Liver (tissue), 9 donors: ENCODE measurements around the gene GNG4. TPM values are rescaled to one million over a fixed set of nuclear protein-coding genes. Genes with fewer than 3 reads are reported as not detected.

Experiments
- DNase-seq: peaks from one replicate; pipeline ENCODE4 v3.0.0-alpha.2; 2017; ENCODE audit warnings: low spot score
- H3K27ac ChIP-seq, 2 donors: one replicate each; pipeline ENCODE4 v1.7.0; 2013; ENCODE audit warnings: inconsistent platforms in 2 of 2, low read length in 2 of 2, control low read depth in 1 of 2, low read depth in 1 of 2, mild to moderate bottlenecking in 1 of 2
- H3K27me3 ChIP-seq, 4 donors: one replicate each; pipeline versions ENCODE4 v1.6.1 to v1.7.0; 2013; ENCODE audit warnings: low read length in 3 of 4, inconsistent platforms in 1 of 4, mild to moderate bottlenecking in 1 of 4, moderate library complexity in 1 of 4; ENCODE audit not compliant: control insufficient read depth in 4 of 4, insufficient read depth in 4 of 4
- H3K36me3 ChIP-seq, 4 donors: one replicate each; pipeline versions ENCODE4 v1.6.1 to v1.7.0; 2013; ENCODE audit warnings: low read length in 3 of 4, mild to moderate bottlenecking in 3 of 4, low read depth in 1 of 4, moderate library complexity in 1 of 4; ENCODE audit not compliant: control insufficient read depth in 4 of 4, insufficient read depth in 3 of 4
- H3K4me1 ChIP-seq, 4 donors: one replicate each; pipeline versions ENCODE4 v1.6.1 to v1.7.0; 2013; ENCODE audit warnings: low read length in 3 of 4, mild to moderate bottlenecking in 3 of 4, moderate library complexity in 1 of 4; ENCODE audit not compliant: control insufficient read depth in 4 of 4, insufficient read depth in 4 of 4
- H3K4me3 ChIP-seq, 3 donors: one replicate each; pipeline versions ENCODE4 v1.6.1 to v1.7.0; 2013; ENCODE audit warnings: low read length in 3 of 3, control low read depth in 1 of 3, low read depth in 1 of 3, mild to moderate bottlenecking in 1 of 3
- H3K9ac ChIP-seq, 2 donors: one replicate each; pipeline ENCODE4 v1.7.0; 2013; ENCODE audit warnings: low read length in 2 of 2, mild to moderate bottlenecking in 2 of 2, moderate library complexity in 2 of 2, control low read depth in 1 of 2, low read depth in 1 of 2
- H3K9me3 ChIP-seq, 4 donors: one replicate each; pipeline versions ENCODE4 v1.6.1 to v1.7.0; 2013; ENCODE audit warnings: low read length in 3 of 4; ENCODE audit not compliant: control insufficient read depth in 4 of 4
- ATF3 ChIP-seq: IDR thresholded peaks from 2 replicates; pipeline ENCODE4 v1.6.1; 2016; ENCODE audit warnings: antibody characterized with exemption
- CTCF ChIP-seq: fragments of 150-350 bp; IDR thresholded peaks from 2 replicates; pipeline ENCODE4 v1.5.1; 2017; ENCODE audit warnings: improper control_type of control experiment, low read depth, low read length; ENCODE audit not compliant: missing input control
- FOXA1 ChIP-seq: IDR thresholded peaks from 2 replicates; pipeline ENCODE4 v1.6.1; 2016; ENCODE audit warnings: antibody characterized with exemption
- GABPA ChIP-seq, 2 donors: IDR thresholded peaks in 1 of 2; conservative IDR thresholded peaks in 1 of 2; 2 replicates each; pipeline ENCODE4 v1.6.1; 2016; ENCODE audit warnings: antibody characterized with exemption in 2 of 2, mild to moderate bottlenecking in 1 of 2, moderate library complexity in 1 of 2
- HNF4A ChIP-seq, 2 donors: conservative IDR thresholded peaks; 2 replicates each; pipeline ENCODE4 v1.6.1; 2016; ENCODE audit warnings: antibody characterized with exemption in 2 of 2, mild to moderate bottlenecking in 2 of 2
- RAD21 ChIP-seq, 2 donors: IDR thresholded peaks; 2 replicates each; pipeline ENCODE4 v1.6.1; 2016; ENCODE audit warnings: antibody characterized with exemption in 2 of 2, mild to moderate bottlenecking in 2 of 2
- REST ChIP-seq: IDR thresholded peaks from 2 replicates; pipeline ENCODE4 v1.6.1; 2016; ENCODE audit warnings: antibody characterized with exemption, mild to moderate bottlenecking
- SP1 ChIP-seq: IDR thresholded peaks from 2 replicates; pipeline ENCODE4 v1.6.1; 2018; ENCODE audit warnings: antibody characterized with exemption, mild to moderate bottlenecking
- ZBTB33 ChIP-seq: IDR thresholded peaks from 2 replicates; pipeline ENCODE4 v1.6.1; 2016; ENCODE audit warnings: antibody characterized with exemption
- WGBS: extraction: QIAGEN DNeasy Blood & Tissue Kit; methylation state at CpG from one replicate; pipeline ENCODE4 v1.1.7; 2013; 5-methylcytosine and 5-hydroxymethylcytosine counted together
- polyA plus RNA-seq, 2 donors: library from polyadenylated mRNA; stranded (reverse) in 1 of 2; unstranded in 1 of 2; fragments of 200-250 nt in 1 of 2; fragments of >200 nt in 1 of 2; fragmentation: Nextera tagmentation in 1 of 2; extraction: Ambion mirVana in 1 of 2; gene quantifications; one replicate each; pipeline versions ENCODE4 v1.2.1 to v1.2.3, GENCODE V29; 2013 to 2015
- total RNA-seq, 2 donors: library from RNA; depleted of rRNA; stranded (reverse); fragments of >200 nt; gene quantifications; one replicate each; pipeline ENCODE4 v1.2.3, GENCODE V29; 2014
- donor health status: healthy.
- donor health status: healthy.
- donor health status: healthy.
- donor health status: healthy.
- donor health status: healthy.

Gene GNG4
- total and polyA plus RNA-seq, 4 donors: 0.65 TPM; not detected in 3

- Histone ChIP-seq H3K4me1 (no peaks in the 10 kb centered on the region), H3K27ac (no peak overlapping the region), H3K27me3 (no peaks in the 10 kb centered on the region), H3K9ac (no peak overlapping the region), H3K36me3 (no peaks in the 10 kb centered on the region), H3K9me3 (no peaks in the 10 kb centered on the region), H3K4me3 (no peak overlapping the region)
- 91% methylated on average over 5 of the region's 5 CpGs for WGBS
- TF ChIP-seq ATF3 (no peak), SP1 (no peak), ZBTB33 (no peak), FOXA1 (no peak), RAD21 (IDR thresholded peaks at IDR 0.05) (no peak), HNF4A (conservative IDR thresholded peaks at IDR 0.05) (no peak), REST (no peak)
- no peak for DNase-seq
Observed at GRCh38 chr1:235599536-235599935, 50.0 kb downstream of the GNG4 start.

- Histone ChIP-seq H3K27me3 (no peaks in the 10 kb centered on the region), H3K27ac (no peak overlapping the region), H3K4me3 (no peak overlapping the region), H3K9ac (no peak overlapping the region), H3K4me1 (no peaks in the 10 kb centered on the region), H3K36me3 (no peaks in the 10 kb centered on the region), H3K9me3 (no peaks in the 10 kb centered on the region)
- WGBS: 77% methylated on average over 7 of the region's 7 CpGs
- DNase-seq: no peak
- TF ChIP-seq RAD21 (IDR thresholded peaks at IDR 0.05): peak in 1 of 2 donors; percentile 27
- TF ChIP-seq GABPA (IDR thresholded peaks at IDR 0.05 in 1 of 2, conservative IDR thresholded peaks at IDR 0.05 in 1 of 2): no peak
- TF ChIP-seq CTCF: peak; percentile 27
- TF ChIP-seq SP1: no peak
Observed at GRCh38 chr1:235597867-235598553, 51.6 kb downstream of the GNG4 start.
